ENCODE measurements around the gene HSPH1. TPM values are rescaled to one million over a fixed set of nuclear protein-coding genes. Genes with fewer than 3 reads are reported as not detected.

Gene HSPH1
- total and polyA plus RNA-seq, 10 of the 15 experiments (the other 5 are each of a cell fraction or from before 2014, with no cell fraction given): 40.2 to 159 (median 92.6) TPM

- TF ChIP-seq POLR2AphosphoS2 (IDR thresholded peaks at IDR 0.05; ENCODE audit: low read depth, low read length) (no peak), DPF2 (IDR thresholded peaks at IDR 0.05) (no peak), CHD2 (IDR thresholded peaks at IDR 0.05; ENCODE audit: borderline replicate concordance, low read depth, low read length) (peak; percentile 99), WRNIP1 (IDR thresholded peaks at IDR 0.05; ENCODE audit: borderline replicate concordance, low read depth, low read length) (no peak), BCL11A (IDR thresholded peaks at IDR 0.05; ENCODE audit: low read depth, low read length) (no peak), HDAC6 (IDR thresholded peaks at IDR 0.05; ENCODE audit: unreplicated experiment) (no peak), MAX (IDR thresholded peaks at IDR 0.05; ENCODE audit: low read depth, low read length) (no peak; the same call in none of the 2 replicates), ASH2L (IDR thresholded peaks at IDR 0.05; ENCODE audit: borderline replicate concordance, low read depth) (no peak), ZNF217 (IDR thresholded peaks at IDR 0.05) (no peak), STAT3 (IDR thresholded peaks at IDR 0.05; ENCODE audit: low read depth, low read length) (no peak), BACH1 (IDR thresholded peaks at IDR 0.05; ENCODE audit: borderline replicate concordance) (no peak), RCOR1 (conservative IDR thresholded peaks at IDR 0.05; ENCODE audit: low read depth, low read length) (peak; percentile 97), ZNF384 (IDR thresholded peaks at IDR 0.05; ENCODE audit: borderline replicate concordance, low read depth, low read length) (peak; percentile 37; the same call in 1 of the 2 replicates), GABPA (IDR thresholded peaks at IDR 0.05; ENCODE audit: low read depth) (peak; percentile 68), HCFC1 (IDR thresholded peaks at IDR 0.05; ENCODE audit: low read length) (peak; percentile 99), E4F1 (IDR thresholded peaks at IDR 0.05; ENCODE audit: borderline replicate concordance, partially characterized antibody) (peak; percentile 5), TCF3 (IDR thresholded peaks at IDR 0.05; ENCODE audit: borderline replicate concordance, insufficient read depth, low read depth, low read length) (peak; percentile 78; the same call in 1 of the 2 replicates), RELB (IDR thresholded peaks at IDR 0.05; ENCODE audit: low read depth) (peak; percentile 73; the same call in 1 of the 2 replicates), JUND (IDR thresholded peaks at IDR 0.05; ENCODE audit: low read depth, low read length) (no peak), EED (IDR thresholded peaks at IDR 0.05; ENCODE audit: low read depth) (no peak; the same call in 1 of the 2 replicates), STAT1 (conservative IDR thresholded peaks at IDR 0.05) (peak; percentile 82; the same call in 1 of the 2 replicates), ESRRA (IDR thresholded peaks at IDR 0.05; ENCODE audit: low read length) (peak; percentile 66; the same call in 1 of the 2 replicates), NFYB (IDR thresholded peaks at IDR 0.05; ENCODE audit: insufficient read depth, low read depth, low read length) (no peak), POU2F2 (IDR thresholded peaks at IDR 0.05; ENCODE audit: borderline replicate concordance, low read depth, low read length) (peak; percentile 68; the same call in 1 of the 3 replicates)
These were observed 676 bp upstream of the HSPH1 start (continued) for GRCh38 chr13:31162151-31163008.
